ENCODE measurements around the gene GLIS2.

Gene GLIS2

DNA sequence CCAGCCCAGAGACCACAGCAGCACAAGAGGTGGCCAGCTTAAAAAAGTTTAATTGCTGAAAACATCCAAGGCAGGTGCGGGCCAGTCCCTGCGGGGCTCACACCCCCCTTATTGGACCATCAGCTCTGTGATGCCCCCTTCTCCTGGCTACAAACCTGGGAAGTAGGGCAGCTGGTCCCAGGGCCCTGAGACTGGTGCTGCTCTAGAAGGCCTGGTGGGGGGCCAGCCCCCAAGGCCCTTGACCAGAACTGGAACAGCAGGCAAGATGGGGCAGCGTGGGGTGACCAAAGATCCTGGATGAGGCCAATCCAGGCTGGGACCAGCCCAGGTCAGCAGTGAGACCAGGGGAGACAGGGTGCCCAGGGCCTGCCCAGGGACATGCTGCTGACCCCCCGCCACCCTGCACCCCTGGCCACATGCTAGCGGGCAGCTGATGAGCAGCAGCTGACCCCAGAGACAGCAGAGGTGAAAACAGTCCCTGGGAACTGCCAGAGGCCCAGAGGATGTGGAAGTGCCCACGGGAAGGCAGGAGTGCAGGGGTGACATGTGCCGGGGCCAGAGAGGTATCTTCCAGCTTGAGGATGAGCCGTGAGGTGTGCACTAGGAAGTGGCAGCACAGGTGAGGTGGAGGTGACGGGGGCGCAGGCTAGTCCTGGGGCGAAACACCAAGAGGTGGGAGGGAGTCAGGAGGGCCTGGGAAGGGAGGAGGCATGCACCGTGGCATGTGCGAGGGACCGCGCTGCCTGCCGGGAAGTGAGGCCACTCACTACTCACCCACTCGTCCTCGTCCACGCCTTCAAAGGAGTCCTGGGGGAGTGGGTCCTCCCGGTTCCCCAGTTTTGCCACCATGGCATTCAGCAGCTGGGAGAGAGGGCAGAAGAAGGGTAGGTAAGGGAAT lies 38.9 kb downstream of the GLIS2 start:
- DNase-seq = no peak

DNA sequence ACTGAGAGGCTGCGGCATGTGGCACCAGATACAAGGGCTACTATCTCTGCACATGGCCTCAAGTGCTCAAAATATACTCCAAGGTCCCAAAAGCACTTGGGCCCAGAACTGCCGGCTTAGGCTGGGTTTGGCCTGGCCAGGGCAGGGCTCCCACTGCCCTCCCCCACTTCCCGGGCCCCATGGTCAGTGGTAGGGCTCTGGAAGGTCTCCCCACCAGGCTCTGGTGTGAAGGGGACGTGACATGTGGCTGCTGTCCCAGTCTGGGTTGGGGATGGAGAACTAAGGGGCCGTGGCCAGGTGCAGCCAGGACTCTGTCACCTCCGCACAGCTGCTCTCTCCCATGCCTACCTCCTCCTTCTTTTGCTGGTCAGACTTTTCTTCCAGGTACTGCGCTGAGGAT lies 41.0 kb downstream of the GLIS2 start:
- no peak for DNase-seq

DNA sequence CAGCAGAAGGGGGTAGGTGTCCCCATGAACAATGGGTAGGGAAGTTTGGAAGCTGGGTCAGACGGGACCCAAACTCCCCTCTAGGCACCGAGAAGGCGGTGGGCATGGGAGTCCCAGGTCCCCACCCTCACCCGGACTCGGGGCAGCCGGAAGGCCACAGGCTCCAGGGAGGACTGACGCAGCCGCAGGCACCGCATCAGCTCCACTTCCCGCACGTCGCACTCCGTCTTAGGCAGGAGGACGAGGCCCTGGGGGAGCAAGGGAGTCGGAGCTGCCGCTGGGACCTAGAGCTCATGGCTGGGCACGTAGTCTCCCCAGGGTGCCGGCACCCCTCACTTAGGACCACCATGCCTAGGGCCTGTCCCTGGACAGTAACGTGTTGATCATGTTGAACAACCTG lies 42.4 kb downstream of the GLIS2 start:
- no peak for DNase-seq

DNA sequence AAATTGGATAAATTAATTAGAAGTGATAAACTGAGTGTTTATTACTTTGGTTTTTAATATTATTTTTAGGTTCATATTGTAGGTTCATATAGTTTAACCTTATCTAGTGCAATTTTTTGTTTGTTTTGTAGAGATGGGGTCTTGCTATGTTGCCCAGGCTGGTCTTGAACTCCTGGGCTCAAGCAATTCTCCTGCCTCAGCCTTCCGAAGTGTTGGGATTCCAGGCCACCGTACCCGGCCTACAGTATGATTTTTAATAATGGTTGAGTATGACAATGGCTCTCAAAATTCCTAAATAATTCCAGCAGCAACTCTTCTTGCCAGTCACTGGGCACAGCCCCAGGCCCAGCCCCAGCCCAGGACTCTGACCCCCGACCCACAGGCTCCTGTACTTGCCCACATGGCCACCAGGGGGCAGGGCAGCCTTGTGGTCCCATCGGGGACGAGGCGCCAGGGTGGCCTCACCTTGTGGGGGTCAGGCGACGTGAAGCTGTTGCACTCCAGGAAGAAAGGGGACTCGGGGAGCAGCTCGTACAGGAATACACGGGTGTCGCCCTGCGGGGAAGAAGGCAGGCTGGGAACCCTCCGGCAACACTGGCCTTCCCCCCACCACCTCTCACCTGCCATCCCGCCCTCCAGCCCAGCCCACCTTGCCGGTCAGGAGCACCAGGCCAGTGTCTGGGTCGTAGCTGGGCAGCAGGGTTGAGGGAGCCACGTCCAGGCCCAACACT lies 43.1 kb downstream of the GLIS2 start:
- peak; percentile 44 for DNase-seq

DNA sequence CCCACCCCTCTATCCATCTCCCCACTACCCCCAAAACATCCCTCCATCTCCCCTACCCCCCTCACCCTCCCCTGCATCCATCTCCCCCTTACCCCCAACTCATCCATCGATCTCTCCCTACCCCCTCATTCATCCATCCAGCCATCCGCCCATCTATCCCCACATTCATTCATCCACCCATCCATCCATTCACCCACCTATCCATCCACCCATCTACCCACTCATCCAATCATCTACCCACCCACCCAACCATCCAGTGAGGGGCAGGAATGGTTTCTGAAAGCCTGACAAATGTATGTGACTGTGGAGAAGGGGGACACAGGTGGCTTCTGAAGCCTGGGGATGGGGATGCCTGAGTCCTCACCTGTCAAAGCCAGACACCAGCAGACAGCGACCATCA lies 44.0 kb downstream of the GLIS2 start:
- DNase-seq = no peak

DNA sequence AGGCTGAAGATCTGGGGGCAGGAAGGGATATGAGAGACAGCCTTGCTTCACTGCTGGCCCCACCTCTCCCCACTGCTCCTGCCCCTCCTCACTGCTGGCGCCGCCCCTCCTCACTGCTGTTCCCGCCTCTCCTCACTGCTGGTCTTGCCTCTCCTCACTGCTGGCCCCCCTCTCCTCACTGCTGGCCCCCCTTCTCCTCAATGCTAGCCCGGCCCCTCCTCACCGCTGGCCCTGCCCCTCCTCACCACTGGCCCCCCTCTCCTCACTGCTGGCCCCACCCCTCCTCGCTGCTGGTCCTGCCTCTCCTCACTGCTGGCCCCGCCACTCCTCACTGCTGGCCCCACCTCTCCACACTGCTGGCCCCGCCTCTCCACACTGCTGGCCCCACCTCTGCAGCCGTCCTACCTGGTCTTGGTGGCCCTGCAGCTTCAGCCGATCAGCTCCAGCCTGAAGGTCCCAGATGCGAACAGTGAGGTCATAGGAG lies 44.7 kb downstream of the GLIS2 start:
- no peak for DNase-seq

DNA sequence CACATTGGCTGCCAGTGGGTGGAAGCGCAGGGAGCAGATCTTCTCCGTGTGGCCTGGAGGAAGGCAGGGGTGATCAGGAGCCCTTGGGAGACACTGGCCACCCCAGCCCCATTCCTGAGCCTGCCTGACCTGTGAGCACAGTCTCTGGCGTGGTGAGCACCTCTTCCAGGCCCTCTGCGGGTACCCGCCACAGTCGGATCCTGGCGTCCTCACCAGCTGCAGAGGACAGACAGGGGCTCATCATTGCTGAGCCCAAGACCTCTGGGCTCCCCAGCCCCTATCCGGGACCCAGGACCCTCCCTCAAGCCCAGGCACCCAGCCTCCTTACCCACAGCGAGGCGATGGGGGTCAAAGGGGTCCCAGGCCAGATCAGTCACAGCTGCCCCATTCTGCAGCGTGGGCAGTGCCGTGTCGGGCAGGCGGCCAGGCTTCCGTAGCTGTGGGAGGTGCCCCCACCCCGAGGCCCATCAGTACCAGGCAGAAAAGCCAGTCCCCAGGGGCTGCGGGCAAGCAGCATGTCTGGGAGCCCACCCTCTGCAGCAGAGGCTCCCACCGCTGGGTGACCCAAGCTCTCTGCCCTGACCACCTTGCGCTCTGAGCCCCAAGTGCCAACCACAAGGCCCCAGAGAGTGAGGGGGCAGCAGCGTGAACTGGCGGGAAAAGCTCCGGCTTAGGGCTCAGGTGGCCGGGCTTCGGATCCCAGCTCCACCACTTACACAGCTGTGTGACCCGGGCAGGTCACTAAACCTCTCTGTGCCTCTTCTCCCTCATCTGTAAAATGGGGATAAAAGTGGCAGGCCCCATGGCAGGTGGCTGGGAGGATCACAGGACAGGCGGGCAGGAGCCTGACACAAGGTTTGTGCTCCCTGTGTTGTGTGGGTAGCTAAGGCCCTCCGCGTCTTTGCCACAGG lies 45.4 kb downstream of the GLIS2 start:
- DNase-seq = no peak

DNA sequence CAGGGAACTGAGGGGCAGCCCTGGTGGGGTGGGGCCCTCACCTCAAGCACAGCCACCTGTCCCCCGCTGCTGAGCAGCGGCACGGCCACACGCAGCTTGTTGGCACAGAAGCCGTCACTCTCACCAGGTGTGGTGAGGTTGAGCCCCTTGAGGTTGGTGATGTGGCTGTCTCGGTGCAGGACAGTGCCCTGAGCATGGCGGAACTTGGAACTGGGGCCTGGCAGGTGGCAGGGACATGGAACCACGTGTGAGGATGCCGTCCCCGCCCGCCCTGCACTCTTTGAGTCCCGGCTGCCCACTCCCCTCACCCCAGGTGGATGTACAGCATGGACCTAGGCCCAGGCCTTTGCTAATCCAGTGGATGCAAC lies 46.1 kb downstream of the GLIS2 start:
- DNase-seq = no peak

DNA sequence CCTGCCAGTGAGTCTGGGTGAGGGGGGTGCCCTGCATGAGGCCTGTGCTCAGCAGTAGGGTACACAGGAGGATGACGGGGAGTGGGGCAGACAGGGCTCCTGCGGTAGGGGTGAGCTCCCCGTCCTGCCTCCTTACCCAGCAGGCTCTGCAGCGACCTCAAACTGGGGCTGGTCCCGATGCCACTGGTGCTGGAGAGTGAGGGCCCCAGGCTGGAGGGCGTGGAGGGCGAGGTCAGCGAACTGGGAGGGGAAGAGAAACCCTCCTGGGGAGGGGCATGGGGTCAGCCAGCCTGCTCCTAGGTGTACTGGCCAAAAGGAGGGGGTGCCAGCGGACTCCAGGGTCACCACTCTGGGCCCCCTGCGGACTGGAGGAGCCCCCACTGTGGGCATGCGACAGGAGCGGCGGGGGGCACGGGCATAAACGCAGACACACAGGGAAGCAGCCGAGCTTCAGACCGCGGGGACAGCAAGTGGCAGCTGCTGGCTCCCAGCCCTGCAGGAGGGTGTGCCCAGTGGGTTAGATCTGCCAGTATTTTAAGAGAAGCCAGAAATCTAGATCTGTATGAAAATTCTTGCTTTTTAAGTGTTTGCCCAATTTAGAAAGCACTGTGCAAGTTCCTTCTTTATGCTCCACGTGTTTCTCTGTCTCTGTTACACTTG lies 46.7 kb downstream of the GLIS2 start:
- DNase-seq = no peak

DNA sequence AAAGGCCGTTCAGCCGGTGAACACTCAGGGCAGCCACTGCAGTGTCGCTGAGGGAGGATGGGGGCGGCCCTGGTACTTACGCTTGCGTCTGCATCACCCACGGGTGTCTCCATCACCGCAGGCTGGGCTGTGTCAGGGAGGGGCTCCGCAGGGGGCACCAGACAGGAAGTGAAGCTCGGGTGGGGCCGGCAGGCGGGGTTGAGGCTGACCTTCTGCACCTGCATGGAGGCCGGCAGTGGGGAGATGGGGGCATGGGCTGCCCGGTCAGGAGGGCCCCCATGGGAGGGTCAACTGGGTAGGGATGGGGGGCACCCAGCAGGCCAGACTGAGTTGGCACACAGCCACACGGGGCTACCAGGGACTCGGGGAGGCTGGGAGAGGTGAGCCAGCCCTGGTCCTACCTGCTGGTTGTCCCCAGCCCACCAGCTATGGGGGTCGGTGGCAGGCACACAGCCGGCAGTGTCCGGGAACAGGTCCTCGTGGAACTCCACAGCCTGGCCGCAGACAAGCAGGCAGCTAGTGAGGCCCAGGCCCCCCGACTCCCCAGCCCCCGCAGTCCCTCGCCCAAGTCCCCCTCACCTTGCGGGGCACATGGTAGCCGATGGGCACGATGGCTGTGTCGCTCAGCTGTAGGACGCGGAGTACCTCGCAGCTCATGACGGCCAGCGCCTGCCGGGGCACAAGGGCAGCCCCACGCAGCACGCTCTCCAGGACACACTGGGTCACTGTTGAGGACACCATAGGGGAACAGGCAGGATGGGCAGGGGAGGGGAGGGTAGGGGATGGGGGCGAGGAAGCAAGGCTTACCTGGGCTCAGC lies 48.5 kb downstream of the GLIS2 start:
- no peak for DNase-seq

DNA sequence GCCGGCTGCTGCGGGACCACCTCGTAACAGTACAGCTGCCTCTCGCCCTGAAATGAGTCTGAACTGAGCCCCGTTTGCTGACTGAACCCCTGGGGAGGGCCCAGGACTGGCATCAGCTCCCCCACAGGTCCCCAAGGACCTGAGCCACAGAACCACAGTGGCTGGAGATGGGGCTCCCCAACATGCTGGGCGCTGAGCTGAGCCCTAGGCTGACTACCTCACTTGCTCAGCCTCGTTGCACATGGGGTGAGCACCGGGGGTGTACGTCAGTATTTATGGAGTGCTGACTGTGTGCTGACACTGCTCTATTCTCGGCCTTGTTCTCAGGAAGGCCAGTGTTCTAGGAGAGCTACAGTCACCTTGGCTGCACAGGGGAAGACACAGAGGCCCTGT lies 49.1 kb downstream of the GLIS2 start:
- no peak for DNase-seq

DNA sequence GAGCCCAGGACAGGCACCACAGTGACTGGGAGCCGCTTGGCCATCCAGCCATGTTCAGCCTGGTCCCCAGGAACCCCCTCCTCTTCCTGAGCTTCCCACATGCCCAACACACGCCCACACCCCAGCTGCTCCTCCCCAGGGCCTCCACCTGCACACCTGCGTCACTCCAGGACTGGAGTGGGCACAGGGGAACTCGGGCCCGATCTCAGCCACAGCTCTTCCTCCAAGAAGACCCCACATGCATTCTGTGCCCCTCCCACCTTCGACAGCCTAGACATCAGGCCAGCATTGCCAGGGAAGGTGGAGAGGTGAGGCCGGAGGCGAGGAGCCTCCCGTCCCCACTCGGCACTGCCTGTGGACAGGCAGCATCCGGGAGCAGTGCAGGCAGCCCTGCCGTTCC lies 49.7 kb downstream of the GLIS2 start:
- no peak for DNase-seq

DNA sequence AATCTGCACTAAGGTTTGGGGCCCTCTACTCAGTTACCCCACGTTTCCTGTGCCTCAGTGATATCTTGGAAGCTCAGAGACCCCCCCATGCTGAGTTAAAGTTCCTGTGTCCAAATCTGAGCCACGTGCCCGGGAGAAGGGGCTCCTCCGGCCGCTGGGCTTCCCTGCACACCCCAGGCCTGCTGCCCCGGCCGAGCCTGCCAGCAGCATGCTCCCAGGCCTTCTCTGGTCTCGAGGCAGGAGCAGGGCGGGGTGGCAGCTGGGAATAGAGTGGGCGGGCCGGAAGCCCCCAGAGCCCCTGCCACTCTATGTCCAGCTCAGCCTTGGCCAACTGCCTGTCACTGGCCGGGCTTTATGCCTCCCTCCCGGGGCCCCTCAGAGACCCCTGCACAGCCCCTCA lies 50.1 kb downstream of the GLIS2 start:
- no peak for DNase-seq

DNA sequence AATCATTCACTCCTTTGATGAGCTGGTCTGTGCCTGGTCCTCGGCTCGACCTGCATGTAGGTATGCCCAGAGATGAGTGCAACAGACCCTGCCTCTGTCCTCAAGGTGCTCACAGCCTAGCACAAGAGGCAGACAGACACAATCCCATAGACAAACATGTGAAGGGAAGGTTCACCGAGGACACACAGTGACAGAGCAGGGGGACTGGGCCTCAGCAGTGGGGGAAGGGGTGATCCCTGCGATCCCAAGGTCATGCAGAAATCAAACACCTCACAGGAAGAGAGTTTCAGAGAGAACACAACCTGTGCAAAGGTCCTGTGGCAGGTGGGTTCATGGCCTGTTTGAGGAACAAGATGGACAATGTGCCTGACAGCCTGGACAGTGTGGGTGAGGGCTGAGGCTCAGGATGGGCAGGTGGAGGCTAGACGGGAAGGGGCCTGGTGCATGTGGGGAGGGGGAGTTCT lies 51.6 kb downstream of the GLIS2 start:
- DNase-seq = no peak

DNA sequence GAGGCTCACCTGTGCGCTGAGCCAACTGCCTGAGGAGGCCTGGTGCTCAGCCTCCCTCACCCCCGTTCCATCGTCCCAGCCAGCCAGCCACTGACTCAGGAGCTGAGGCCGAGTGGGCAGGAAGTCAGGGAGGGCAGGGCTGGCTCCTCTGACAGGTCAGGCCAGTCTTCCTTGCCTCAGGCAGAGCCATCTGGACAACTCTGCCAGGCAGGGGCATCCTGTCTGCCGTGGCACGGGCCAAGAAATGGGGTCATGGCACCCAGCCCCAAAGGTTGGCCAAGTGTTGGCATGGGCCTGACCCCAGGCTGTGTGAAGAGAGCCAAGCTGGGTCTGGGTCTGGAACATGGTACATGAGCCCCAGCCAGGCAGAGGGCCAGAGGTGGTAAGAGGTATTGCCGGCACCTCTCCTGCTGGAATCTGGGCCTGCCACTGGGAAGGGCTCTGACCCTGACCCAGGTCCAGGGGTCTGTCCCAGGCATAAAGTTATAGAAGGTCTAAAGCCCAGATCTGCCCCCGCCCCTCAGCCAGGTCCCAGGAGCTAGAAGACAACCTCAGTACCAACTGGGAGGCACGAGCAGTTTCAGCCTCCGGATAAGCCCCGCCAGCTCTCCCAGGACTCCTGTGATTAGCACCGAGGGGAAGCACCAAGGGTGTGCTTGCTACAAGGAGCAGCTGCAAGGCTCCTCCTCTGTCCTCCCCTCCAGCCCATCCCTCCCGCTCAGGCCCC lies 53.3 kb downstream of the GLIS2 start:
- DNase-seq = no peak

DNA sequence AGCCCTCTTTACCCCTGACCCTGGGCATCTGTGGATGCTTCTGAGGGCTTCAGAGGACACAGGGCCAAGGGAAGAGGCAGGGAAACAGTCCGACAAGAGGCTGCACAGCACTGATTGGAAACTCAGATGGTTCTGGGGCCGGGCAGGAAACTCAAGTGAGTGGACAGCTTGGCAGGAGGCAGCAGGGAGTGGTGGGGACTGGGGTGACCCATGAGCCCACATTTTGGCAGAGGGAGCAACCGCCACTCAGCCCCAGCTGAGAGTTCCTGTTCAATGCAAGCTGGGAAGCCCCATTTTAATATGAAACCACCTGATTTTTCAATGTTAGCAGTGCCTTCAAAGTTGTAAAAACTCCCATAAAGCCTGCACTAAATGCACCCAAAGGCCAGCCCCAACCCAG lies 54.3 kb downstream of the GLIS2 start:
- DNase-seq = no peak

DNA sequence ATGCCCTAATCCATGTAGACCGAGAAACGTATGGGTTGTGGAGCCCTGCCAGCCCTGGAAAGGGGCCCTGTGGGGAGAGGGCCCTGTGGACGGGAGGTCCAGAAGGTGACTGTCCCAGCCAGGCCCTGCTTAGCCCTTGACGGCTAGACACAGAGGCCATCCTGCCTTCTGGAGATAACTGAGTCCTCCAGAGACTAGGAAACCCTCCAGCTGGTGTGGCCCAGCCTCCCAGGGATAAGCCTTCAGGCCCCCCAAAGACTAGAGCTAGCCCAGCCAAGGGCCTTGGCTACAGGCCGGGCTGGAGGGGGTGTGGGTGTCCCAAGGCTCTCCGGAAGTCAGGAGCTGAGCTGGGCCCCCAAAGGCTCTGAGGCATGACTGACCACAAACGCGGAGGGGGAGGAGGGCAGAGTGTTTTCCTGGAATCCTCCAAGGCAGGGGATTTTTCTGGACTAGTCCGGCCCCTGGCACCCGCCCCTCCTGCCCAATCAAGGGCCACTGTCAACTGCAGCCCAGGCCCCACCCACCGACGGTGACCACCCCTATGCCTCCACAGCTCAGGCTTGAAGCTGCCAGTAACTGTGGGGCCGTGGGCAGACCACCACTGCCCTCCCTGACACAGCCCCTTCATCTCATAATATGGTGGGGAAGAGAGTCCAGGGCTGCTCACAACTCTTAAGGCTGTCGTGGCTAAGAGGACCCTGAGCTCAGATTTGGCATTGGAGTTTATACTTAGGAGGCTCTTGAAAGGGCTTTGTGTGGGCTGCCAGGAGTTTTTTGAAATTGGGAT lies 54.9 kb downstream of the GLIS2 start:
- no peak for DNase-seq

DNA sequence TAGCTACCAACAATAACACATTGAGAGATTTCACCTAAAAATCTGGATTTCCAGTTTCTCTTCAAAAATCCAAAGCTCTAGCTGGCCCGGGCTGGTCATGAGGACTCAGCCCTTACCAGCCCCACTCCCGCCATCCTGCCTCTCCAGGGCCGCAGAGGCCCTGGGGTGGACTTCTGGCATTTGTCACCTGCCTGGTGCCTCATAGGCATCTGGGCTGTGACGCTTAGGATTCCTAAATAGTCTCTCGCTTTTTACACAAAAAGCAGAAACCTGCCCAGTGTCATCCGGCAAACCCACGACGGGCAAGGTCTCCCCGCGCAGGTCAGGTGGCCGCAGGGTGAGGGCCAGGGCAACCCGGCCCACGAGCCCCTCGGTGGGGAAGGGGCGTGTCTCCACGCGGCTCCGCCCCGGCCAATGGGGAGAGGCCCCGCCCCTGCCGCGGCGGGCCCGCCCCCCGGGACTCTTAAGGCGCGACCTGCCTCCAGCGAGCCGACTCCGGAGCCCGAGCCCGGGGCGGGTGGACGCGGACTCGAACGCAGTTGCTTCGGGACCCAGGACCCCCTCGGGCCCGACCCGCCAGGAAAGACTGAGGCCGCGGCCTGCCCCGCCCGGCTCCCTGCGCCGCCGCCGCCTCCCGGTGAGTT lies 55.6 kb downstream of the GLIS2 start, which contains the start of gene VASN:
TSS of gene VASN (plus strand) at position 492 of the 644 bp plus-strand sequence. CDS start 9,030 bp downstream, outside the sequence.
- DNase-seq = peak; percentile 60

DNA sequence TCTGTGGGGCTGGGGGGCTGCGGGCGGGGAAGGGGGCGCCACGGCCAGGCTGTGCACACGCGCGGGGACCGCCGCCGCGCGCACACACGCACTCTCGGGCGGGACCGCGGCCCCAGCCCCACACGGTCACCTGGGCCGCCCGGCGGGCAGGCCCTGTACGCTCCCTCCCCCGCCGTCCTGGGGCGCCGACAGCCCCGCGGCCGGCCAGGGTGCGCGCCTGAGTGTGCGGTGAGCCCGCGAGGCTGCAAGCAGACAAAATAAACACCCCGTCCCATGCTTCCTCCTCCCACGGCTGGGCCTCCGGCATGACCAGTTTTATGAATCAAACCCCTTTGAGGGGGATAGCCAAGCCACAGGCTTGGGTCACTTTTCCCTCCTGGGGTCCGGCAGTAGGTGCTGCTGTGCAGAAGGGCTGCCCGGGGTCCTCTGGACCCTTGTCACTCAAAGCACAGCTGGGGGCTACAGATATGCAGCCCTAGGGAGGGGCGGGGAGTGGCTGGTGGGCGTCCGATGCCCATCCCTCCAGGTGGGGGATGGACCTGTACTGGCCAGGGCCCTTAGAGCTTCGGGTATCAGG lies 56.2 kb downstream of the GLIS2 start:
- peak; percentile 16 for DNase-seq

All from activated effector memory CD4-positive, alpha-beta T cell treated with Interleukin-2 at 50 U/mL for 16 hours (primary cell).